ENCODE results near the gene MED23.
"Not testable (repeated sequence)": the region's sequence is repeated elsewhere in the genome, so short reads cannot be mapped to it uniquely, and the experiment has no call there.

Gene MED23

GRCh38 chr6:131572686-131573415 is 55.2 kb downstream of the MED23 start, which contains the start of gene ARG1:
Gene ARG1, plus strand, starts transcription at chr6:131573226. Its CDS starts 57 bp downstream, at chr6:131573283.
- no peak for DNase-seq

GRCh38 chr6:131568726-131569125 is 59.3 kb downstream of the MED23 start:
- no peak for DNase-seq

GRCh38 chr6:131565056-131565455 is 63.0 kb downstream of the MED23 start:
- DNase-seq = no peak

- DNase-seq = no peak
Measured at GRCh38 chr6:131561925-131562707, 65.9 kb downstream of the MED23 start.

- DNase-seq = no peak
Measured at GRCh38 chr6:131558922-131559321, 69.1 kb downstream of the MED23 start.

- DNase-seq = no peak
Measured at GRCh38 chr6:131555992-131556391, 72.0 kb downstream of the MED23 start.

- DNase-seq = no peak
Measured at GRCh38 chr6:131552572-131552971, 75.5 kb downstream of the MED23 start.

GRCh38 chr6:131551902-131552301 is 76.1 kb downstream of the MED23 start:
- DNase-seq = no peak

GRCh38 chr6:131549811-131550210 is 78.2 kb downstream of the MED23 start:
- no peak for DNase-seq

- no peak for DNase-seq
Measured at GRCh38 chr6:131548441-131548840, 79.6 kb downstream of the MED23 start.

GRCh38 chr6:131547488-131547887 is 80.6 kb downstream of the MED23 start:
- no peak for DNase-seq

GRCh38 chr6:131545317-131545716 is 82.7 kb downstream of the MED23 start:
- DNase-seq = no peak

- DNase-seq = not testable (repeated sequence)
Measured at GRCh38 chr6:131538615-131539014, 89.4 kb downstream of the MED23 start.

- DNase-seq = no peak
Measured at GRCh38 chr6:131532580-131533039, 95.4 kb downstream of the MED23 start.

GRCh38 chr6:131531681-131532080 is 96.4 kb downstream of the MED23 start:
- not testable (repeated sequence) for DNase-seq

- not testable (repeated sequence) for DNase-seq
Measured at GRCh38 chr6:131530936-131531335, 97.1 kb downstream of the MED23 start.

- no peak for DNase-seq
Measured at GRCh38 chr6:131524695-131525336, 103.2 kb downstream of the MED23 start.

GRCh38 chr6:131523988-131524673 is 103.9 kb downstream of the MED23 start:
- no peak for DNase-seq
